Measurements from ENCODE around the gene ASTN2.

- TF ChIP-seq CREB5 (CRISPR knock-in tag; IDR thresholded peaks at IDR 0.05), result no peak
- TF ChIP-seq ATF3 (IDR thresholded peaks at IDR 0.05), result no peak
- TF ChIP-seq ATF3 (CRISPR knock-in tag; conservative IDR thresholded peaks at IDR 0.05), result no peak
- TF ChIP-seq ZBTB49 (CRISPR knock-in tag; IDR thresholded peaks at IDR 0.05; ENCODE audit: borderline replicate concordance), result no peak
- TF ChIP-seq ZBTB26 (CRISPR knock-in tag; IDR thresholded peaks at IDR 0.05), result no peak
- no peak for TF ChIP-seq ZNF780A (CRISPR knock-in tag; IDR thresholded peaks at IDR 0.05)
- TF ChIP-seq, protein P1, sequence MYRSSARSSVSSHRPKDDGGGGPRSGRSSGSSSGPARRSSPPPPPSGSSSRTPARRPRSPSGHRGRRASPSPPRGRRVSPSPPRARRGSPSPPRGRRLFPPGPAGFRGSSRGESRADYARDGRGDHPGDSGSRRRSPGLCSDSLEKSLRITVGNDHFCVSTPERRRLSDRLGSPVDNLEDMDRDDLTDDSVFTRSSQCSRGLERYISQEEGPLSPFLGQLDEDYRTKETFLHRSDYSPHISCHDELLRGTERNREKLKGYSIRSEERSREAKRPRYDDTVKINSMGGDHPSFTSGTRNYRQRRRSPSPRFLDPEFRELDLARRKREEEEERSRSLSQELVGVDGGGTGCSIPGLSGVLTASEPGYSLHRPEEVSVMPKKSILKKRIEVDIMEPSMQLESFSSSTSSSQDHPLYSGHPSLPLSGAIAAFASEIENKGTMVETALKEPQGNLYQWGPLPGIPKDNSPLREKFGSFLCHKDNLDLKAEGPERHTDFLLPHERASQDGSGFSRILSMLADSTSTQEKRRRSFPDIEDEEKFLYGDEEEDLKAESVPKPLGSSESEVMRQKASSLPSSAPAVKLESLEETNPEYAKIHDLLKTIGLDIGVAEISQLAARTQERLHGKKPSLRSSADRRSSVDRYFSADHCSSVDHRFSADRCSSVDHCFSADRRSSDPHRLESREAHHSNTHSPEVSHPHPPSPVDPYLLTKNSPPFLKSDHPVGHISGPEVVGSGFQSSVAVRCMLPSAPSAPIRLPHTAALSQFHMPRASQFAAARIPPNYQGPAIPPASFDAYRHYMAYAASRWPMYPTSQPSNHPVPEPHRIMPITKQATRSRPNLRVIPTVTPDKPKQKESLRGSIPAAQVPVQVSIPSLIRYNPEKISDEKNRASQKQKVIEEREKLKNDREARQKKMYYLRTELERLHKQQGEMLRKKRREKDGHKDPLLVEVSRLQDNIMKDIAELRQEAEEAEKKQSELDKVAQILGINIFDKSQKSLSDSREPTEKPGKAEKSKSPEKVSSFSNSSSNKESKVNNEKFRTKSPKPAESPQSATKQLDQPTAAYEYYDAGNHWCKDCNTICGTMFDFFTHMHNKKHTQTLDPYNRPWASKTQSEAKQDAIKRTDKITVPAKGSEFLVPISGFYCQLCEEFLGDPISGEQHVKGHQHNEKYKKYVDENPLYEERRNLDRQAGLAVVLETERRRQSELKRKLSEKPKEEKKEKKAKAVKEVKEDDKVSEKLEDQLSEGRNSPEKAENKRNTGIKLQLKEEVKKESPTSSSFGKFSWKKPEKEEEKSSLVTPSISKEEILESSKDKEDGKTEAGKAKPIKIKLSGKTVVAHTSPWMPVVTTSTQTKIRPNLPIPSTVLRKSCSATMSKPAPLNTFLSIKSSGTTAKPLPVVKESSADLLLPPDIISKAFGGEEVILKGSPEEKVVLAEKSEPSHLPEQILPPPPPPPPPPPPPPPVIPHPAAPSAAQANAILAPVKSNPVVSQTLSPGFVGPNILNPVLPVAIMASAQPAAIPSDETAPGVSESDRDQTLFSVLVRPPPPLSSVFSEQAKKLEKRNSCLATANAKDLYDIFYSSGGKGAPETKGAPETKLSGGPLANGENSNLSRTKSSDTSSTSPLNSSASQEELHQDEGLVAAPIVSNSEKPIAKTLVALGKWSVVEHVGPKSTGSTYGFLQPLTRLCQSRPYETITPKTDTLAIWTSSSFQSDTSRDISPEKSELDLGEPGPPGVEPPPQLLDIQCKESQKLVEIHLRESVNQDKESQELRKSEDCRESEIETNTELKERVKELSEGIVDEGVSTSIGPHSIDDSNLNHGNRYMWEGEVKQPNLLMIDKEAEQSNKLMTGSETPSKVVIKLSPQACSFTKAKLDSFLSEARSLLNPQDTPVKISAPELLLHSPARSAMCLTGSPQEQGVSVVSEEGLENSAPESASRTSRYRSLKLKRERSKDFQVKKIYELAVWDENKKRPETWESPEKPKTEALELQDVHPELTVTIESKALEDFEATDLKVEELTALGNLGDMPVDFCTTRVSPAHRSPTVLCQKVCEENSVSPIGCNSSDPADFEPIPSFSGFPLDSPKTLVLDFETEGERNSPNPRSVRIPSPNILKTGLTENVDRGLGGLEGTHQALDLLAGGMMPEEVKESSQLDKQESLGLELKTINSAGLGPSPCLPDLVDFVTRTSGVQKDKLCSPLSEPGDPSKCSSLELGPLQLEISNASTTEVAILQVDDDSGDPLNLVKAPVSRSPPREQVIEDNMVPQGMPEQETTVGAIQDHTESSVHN (IDR thresholded peaks at IDR 0.05; ENCODE audit: borderline replicate concordance in 1 of 2, low read depth in 1 of 2), result no peak
- TF ChIP-seq CHD4 (IDR thresholded peaks at IDR 0.05; ENCODE audit: insufficient read depth, insufficient replicate concordance, low read depth, low read length, poor library complexity, severe bottlenecking), result no peak
- TF ChIP-seq HDAC2 (IDR thresholded peaks at IDR 0.05), result no peak
- no peak for TF ChIP-seq FOXK1 (CRISPR knock-in tag; IDR thresholded peaks at IDR 0.05; ENCODE audit: borderline replicate concordance)
- no peak for TF ChIP-seq TAF1 (IDR thresholded peaks at IDR 0.05; ENCODE audit: control insufficient read depth, extremely low read depth, insufficient read depth, low read length, severe bottlenecking)
Observed at GRCh38 chr9:116653348-116654058, 761.4 kb downstream of the ASTN2 start.

Data from K562 (cell line).